Activated effector memory CD4-positive, alpha-beta T cell treated with anti-CD3 and anti-CD28 coated beads, Interleukin-2, amount 50 U/mL, for 16 hours (primary cell): Measurements from ENCODE around the gene PLCH2.

ENCODE experiments used
- DNase-seq: peaks from one replicate; pipeline ENCODE4 v3.0.0-alpha.2; 2020

PLCH2 gene

GRCh38 chr1:2479186-2479585 is 3.1 kb downstream of the PLCH2 start:
- no peak for DNase-seq

GRCh38 chr1:2479618-2480017 is 3.5 kb downstream of the PLCH2 start:
- no peak for DNase-seq

GRCh38 chr1:2480236-2480985 is 4.3 kb downstream of the PLCH2 start:
- DNase-seq = no peak

- no peak for DNase-seq
Observed at GRCh38 chr1:2480986-2481364, 4.9 kb downstream of the PLCH2 start.

GRCh38 chr1:2481885-2482284 is 5.8 kb downstream of the PLCH2 start:
- DNase-seq = no peak

- no peak for DNase-seq
Observed at GRCh38 chr1:2482588-2482987, 6.5 kb downstream of the PLCH2 start.

- no peak for DNase-seq
Observed at GRCh38 chr1:2483026-2483425, 6.9 kb downstream of the PLCH2 start.

- DNase-seq = no peak
Observed at GRCh38 chr1:2483970-2484369, 7.9 kb downstream of the PLCH2 start.

- no peak for DNase-seq
Observed at GRCh38 chr1:2486041-2486440, 10.0 kb downstream of the PLCH2 start.

GRCh38 chr1:2486558-2486957 is 10.5 kb downstream of the PLCH2 start:
- DNase-seq = no peak

- no peak for DNase-seq
Observed at GRCh38 chr1:2488688-2489087, 12.6 kb downstream of the PLCH2 start.

- DNase-seq = no peak
Observed at GRCh38 chr1:2489615-2490014, 13.5 kb downstream of the PLCH2 start.

GRCh38 chr1:2492091-2492490 is 16.0 kb downstream of the PLCH2 start:
- no peak for DNase-seq

GRCh38 chr1:2493218-2493617 is 17.1 kb downstream of the PLCH2 start:
- DNase-seq = no peak

GRCh38 chr1:2493691-2494322 is 17.7 kb downstream of the PLCH2 start:
- DNase-seq = no peak

- DNase-seq = no peak
Observed at GRCh38 chr1:2494323-2494693, 18.2 kb downstream of the PLCH2 start.

GRCh38 chr1:2495026-2495425 is 18.9 kb downstream of the PLCH2 start:
- no peak for DNase-seq

GRCh38 chr1:2495546-2495945 is 19.5 kb downstream of the PLCH2 start:
- no peak for DNase-seq

- DNase-seq = no peak
Observed at GRCh38 chr1:2496087-2496622, 20.1 kb downstream of the PLCH2 start.

GRCh38 chr1:2496746-2497145 is 20.7 kb downstream of the PLCH2 start:
- no peak for DNase-seq

GRCh38 chr1:2497891-2498290 is 21.8 kb downstream of the PLCH2 start:
- DNase-seq = no peak

GRCh38 chr1:2498648-2499047 is 22.6 kb downstream of the PLCH2 start:
- DNase-seq = no peak

GRCh38 chr1:2499260-2499659 is 23.2 kb downstream of the PLCH2 start:
- no peak for DNase-seq

GRCh38 chr1:2499986-2500596 is 24.0 kb downstream of the PLCH2 start:
- DNase-seq = no peak
